ENCODE results near the gene NCK2. TPM values are rescaled to one million over a fixed set of nuclear protein-coding genes. Genes with fewer than 3 reads are reported as not detected.

The NCK2 gene
- total and polyA plus RNA-seq, 2 experiments from 2014 or later, result 72.6 to 100 TPM

DNA sequence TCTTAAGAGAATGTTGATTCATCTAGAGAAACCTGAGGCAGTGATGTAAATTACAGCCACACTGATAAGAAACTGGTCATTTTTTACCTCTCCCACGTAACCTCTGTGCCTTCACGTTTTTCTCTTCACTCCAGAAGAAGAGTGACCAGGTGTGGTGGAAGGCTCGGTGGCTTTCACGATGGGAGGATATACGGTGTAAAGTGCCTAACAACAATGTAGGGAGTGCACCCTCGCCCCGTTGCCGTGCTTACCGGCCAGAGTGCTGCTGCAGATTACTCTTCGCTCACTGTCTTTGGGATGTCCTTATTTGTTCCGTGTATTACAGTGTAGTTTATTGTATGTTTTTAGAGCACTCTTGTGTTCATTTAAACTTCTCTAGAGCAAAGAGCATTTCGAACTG lies 46.5 kb downstream of the NCK2 start:
- TF ChIP-seq EZH2phosphoT487 (IDR thresholded peaks at IDR 0.05; ENCODE audit: low read depth, severe bottlenecking, unreplicated experiment), result no peak
- no peak for TF ChIP-seq EZH2 (IDR thresholded peaks at IDR 0.05; ENCODE audit: borderline replicate concordance)
- no peak for TF ChIP-seq CTCF (IDR thresholded peaks at IDR 0.05; ENCODE audit: poor library complexity)
- Histone ChIP-seq H4K20me1 (ENCODE audit: insufficient read depth, poor library complexity, severe bottlenecking) (peaks cover 96% of the 10 kb centered on the region), H3K9me2 (replicated peaks; ENCODE audit: insufficient read depth) (no peaks in the 10 kb centered on the region), H3K27me3 (no peaks in the 10 kb centered on the region), H3K79me2 (peaks cover 100% of the 10 kb centered on the region), H3K4me3 (no peak overlapping the region), H2AFZ (no peak overlapping the region), H3K27ac (no peak overlapping the region), H3K4me1 (ENCODE audit: insufficient read depth) (peaks cover 24% of the 10 kb centered on the region), H3K36me3 (replicated peaks; ENCODE audit: insufficient read depth, low read depth) (no peaks in the 10 kb centered on the region), H3K4me2 (no peak overlapping the region), H3K9me3 (ENCODE audit: low read depth) (no peaks in the 10 kb centered on the region)
- 80% methylated on average over 12 of the region's 12 CpGs for WGBS (ENCODE audit: low lambda C conversion rate, missing lambda C conversion rate)
- no peak for DNase-seq (ENCODE audit: low spot score)

GRCh38 chr2:105792561-105792960 lies 47.8 kb downstream of the NCK2 start:
- Histone ChIP-seq H4K20me1 (ENCODE audit: insufficient read depth, poor library complexity, severe bottlenecking) (peaks cover 97% of the 10 kb centered on the region), H3K27me3 (no peaks in the 10 kb centered on the region), H3K36me3 (replicated peaks; ENCODE audit: insufficient read depth, low read depth) (no peaks in the 10 kb centered on the region), H3K4me2 (no peak overlapping the region), H3K79me2 (peaks cover 100% of the 10 kb centered on the region), H3K4me1 (ENCODE audit: insufficient read depth) (peaks cover 37% of the 10 kb centered on the region), H2AFZ (no peak overlapping the region), H3K9me2 (replicated peaks; ENCODE audit: insufficient read depth) (no peaks in the 10 kb centered on the region), H3K27ac (no peak overlapping the region), H3K4me3 (no peak overlapping the region), H3K9me3 (ENCODE audit: low read depth) (no peaks in the 10 kb centered on the region)
- TF ChIP-seq CTCF (IDR thresholded peaks at IDR 0.05; ENCODE audit: poor library complexity) (no peak), EZH2phosphoT487 (IDR thresholded peaks at IDR 0.05; ENCODE audit: low read depth, severe bottlenecking, unreplicated experiment) (no peak), EZH2 (IDR thresholded peaks at IDR 0.05; ENCODE audit: borderline replicate concordance) (no peak)
- DNase-seq (ENCODE audit: low spot score), result no peak
- 99% methylated on average over 7 of the region's 7 CpGs for WGBS (ENCODE audit: low lambda C conversion rate, missing lambda C conversion rate)

GRCh38 chr2:105793196-105793975 lies 48.7 kb downstream of the NCK2 start:
- Histone ChIP-seq H3K4me1 (ENCODE audit: insufficient read depth) (peaks cover 38% of the 10 kb centered on the region), H4K20me1 (ENCODE audit: insufficient read depth, poor library complexity, severe bottlenecking) (peaks cover 98% of the 10 kb centered on the region), H3K36me3 (replicated peaks; ENCODE audit: insufficient read depth, low read depth) (no peaks in the 10 kb centered on the region), H3K4me2 (no peak overlapping the region), H2AFZ (no peak overlapping the region), H3K4me3 (no peak overlapping the region), H3K9me3 (ENCODE audit: low read depth) (no peaks in the 10 kb centered on the region), H3K27me3 (no peaks in the 10 kb centered on the region), H3K9me2 (replicated peaks; ENCODE audit: insufficient read depth) (no peaks in the 10 kb centered on the region), H3K27ac (no peak overlapping the region), H3K79me2 (peaks cover 100% of the 10 kb centered on the region)
- DNase-seq (ENCODE audit: low spot score), result no peak
- TF ChIP-seq CTCF (IDR thresholded peaks at IDR 0.05; ENCODE audit: poor library complexity) (no peak), EZH2phosphoT487 (IDR thresholded peaks at IDR 0.05; ENCODE audit: low read depth, severe bottlenecking, unreplicated experiment) (no peak), EZH2 (IDR thresholded peaks at IDR 0.05; ENCODE audit: borderline replicate concordance) (no peak)
- 94% methylated on average over 6 of the region's 6 CpGs for WGBS (ENCODE audit: low lambda C conversion rate, missing lambda C conversion rate)
